HUES64 (cell line): Measurements from ENCODE around the gene CAMK2G.
"Not testable (repeated sequence)": the region's sequence is repeated elsewhere in the genome, so short reads cannot be mapped to it uniquely, and the experiment has no call there.

Source experiments
- H3K27ac ChIP-seq: 2 replicates; pipeline ENCODE4 v1.7.0; 2013; ENCODE audit warnings: low read depth, low read length, inconsistent platforms
- H3K27me3 ChIP-seq: 2 replicates; pipeline ENCODE4 v1.6.1; 2013; ENCODE audit warnings: mild to moderate bottlenecking, low read length; ENCODE audit not compliant: insufficient read depth
- H3K36me3 ChIP-seq: 2 replicates; pipeline ENCODE4 v1.6.1; 2013; ENCODE audit warnings: mild to moderate bottlenecking, low read length; ENCODE audit not compliant: insufficient read depth
- H3K4me1 ChIP-seq: 2 replicates; pipeline ENCODE4 v1.6.1; 2013; ENCODE audit warnings: mild to moderate bottlenecking, low read length, moderate library complexity; ENCODE audit not compliant: insufficient read depth
- H3K4me3 ChIP-seq: 2 replicates; pipeline ENCODE4 v1.5.1; 2013; ENCODE audit warnings: mild to moderate bottlenecking, low read length, moderate library complexity
- H3K9ac ChIP-seq: 2 replicates; pipeline ENCODE4 v1.6.1; 2013; ENCODE audit warnings: mild to moderate bottlenecking, low read depth, low read length
- H3K9me3 ChIP-seq: 2 replicates; pipeline ENCODE4 v1.6.1; 2013; ENCODE audit warnings: low read depth, low read length; ENCODE audit not compliant: insufficient read depth
- WGBS: fragments of 150-250, 120-280 bp; methylation state at CpG from one replicate; pipeline ENCODE4 v1.1.7; 2013; ENCODE audit warnings: missing lambda C conversion rate; 5-methylcytosine and 5-hydroxymethylcytosine counted together

CAMK2G gene

DNA sequence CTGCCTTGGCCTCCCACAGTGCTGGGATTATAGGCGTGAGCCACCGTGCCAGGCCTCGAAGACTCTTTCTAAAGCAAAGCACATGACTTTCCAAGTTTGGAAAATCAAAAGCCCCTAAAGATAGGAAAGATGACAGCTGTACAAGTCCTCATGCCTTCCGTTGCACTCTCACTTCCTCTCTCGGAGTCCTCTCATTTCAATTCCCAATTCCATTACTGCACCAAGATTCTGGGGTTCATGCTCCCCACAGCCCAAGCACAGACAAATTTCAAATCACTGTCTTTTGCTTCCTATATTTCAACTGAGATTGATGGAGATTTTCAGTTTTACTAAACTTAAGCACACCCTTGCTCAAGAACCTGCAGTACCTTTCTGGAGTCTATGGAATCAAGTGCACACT, 25.7 kb upstream of the CAMK2G start:
- Histone ChIP-seq H3K4me3 (no peak overlapping the region), H3K36me3 (no peaks in the 10 kb centered on the region), H3K27me3 (no peaks in the 10 kb centered on the region), H3K4me1 (peaks cover under 1% of the 10 kb centered on the region; the same call in 1 of the 2 replicates), H3K27ac (no peak overlapping the region), H3K9ac (no peak overlapping the region), H3K9me3 (no peaks in the 10 kb centered on the region)
- WGBS: 91% methylated on average over 5 of the region's 5 CpGs

DNA sequence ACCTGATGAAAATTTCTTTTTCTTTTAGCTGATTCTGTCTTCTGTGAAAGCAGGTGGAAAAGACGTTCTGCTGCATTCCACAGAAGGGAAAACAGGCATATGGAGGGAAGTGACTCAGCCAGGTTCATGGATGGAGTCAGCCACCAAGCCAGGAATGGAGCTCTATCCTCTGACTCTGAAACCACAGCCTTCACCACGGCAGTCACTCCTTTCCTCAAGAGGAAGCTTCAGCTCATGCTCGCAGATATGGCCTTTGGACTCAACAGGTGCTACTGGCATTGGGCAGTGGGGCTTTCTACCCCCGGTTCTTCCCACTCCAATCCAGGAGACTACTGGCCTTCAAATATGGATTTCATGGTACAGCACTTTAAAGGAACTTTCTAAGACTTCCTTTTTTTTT, 25.1 kb upstream of the CAMK2G start:
- Histone ChIP-seq H3K4me3 (no peak overlapping the region), H3K9ac (no peak overlapping the region), H3K4me1 (no peaks in the 10 kb centered on the region), H3K27ac (no peak overlapping the region), H3K27me3 (no peaks in the 10 kb centered on the region), H3K36me3 (no peaks in the 10 kb centered on the region), H3K9me3 (no peaks in the 10 kb centered on the region)
- WGBS: 80% methylated on average over 4 of the region's 4 CpGs

- Histone ChIP-seq H3K27me3 (no peaks in the 10 kb centered on the region), H3K36me3 (no peaks in the 10 kb centered on the region), H3K9me3 (no peaks in the 10 kb centered on the region), H3K4me3 (no peak overlapping the region), H3K4me1 (no peaks in the 10 kb centered on the region), H3K9ac (no peak overlapping the region), H3K27ac (no peak overlapping the region)
- WGBS: 87% methylated on average over 2 of the region's 2 CpGs
Observed at GRCh38 chr10:73898730-73899410, 24.5 kb upstream of the CAMK2G start.

DNA sequence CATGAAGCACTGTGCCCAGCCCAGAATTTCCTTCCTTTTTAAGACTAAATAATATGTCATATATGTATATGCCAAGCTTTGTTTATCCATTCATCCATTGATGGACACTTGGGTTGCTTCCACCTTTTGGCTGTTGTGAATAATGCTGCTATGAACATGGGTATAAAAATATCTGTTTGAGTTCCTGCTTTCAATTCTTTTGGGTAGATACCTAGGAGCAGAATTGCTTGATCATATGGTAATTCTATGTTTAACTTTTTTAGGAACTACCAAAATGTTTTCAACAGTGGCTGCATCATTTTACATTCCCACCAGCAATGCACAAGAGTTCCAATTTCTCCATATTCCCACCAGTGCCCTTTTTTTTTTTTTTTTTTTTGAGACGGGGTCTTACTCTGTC, 23.3 kb upstream of the CAMK2G start:
- Histone ChIP-seq H3K9ac (no peak overlapping the region), H3K4me3 (no peak overlapping the region), H3K9me3 (no peaks in the 10 kb centered on the region), H3K27me3 (no peaks in the 10 kb centered on the region), H3K36me3 (no peaks in the 10 kb centered on the region), H3K27ac (no peak overlapping the region), H3K4me1 (no peaks in the 10 kb centered on the region)
- 87% methylated on average over 1 of the region's 1 CpG for WGBS

- not testable (repeated sequence) for H3K27ac ChIP-seq, H3K9ac ChIP-seq, H3K36me3 ChIP-seq, H3K27me3 ChIP-seq, H3K4me3 ChIP-seq, H3K4me1 ChIP-seq, H3K9me3 ChIP-seq
- 95% methylated on average over 8 of the region's 9 CpGs for WGBS
Observed at GRCh38 chr10:73895381-73895780, 21.0 kb upstream of the CAMK2G start.

DNA sequence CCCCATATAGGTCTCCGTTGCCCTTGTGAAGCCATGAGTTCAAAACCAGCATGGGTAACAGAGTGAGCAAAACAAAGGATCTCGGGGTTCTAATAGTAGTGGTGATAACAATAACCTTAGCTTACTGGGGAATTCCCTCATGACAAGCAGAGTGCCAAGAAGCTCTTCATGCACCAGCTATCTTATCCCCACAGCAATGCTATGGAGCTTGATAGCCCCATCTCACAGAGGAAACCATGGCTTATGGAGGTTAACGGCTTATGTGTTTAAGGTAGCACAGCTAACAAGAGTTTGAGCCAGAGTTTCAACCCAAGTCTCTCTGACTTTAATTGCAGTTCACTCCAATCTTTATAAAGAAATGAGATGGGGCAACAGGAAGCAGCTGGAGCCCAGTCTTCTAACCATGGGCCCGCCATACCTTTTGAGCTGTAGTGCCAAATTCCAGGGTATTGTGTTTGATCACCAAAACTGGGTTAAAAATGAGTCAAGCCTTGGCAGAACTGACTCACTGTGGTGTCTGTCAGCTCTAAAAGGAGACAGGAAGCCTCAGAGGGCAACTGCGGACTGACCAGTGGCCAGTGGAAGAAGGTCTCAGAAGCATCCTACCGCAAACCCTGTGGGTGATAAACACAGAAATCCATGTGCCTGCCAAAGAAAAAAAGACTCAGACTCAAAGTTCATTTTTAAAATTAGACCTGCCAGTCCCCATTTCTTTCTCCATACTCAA, 20.1 kb upstream of the CAMK2G start:
- Histone ChIP-seq H3K9me3 (no peaks in the 10 kb centered on the region), H3K27me3 (no peaks in the 10 kb centered on the region), H3K4me1 (no peaks in the 10 kb centered on the region), H3K27ac (no peak overlapping the region), H3K4me3 (no peak overlapping the region), H3K9ac (no peak overlapping the region), H3K36me3 (no peaks in the 10 kb centered on the region)
- WGBS: 79% methylated on average over 6 of the region's 6 CpGs

GRCh38 chr10:73893426-73893825, 19.1 kb upstream of the CAMK2G start:
- Histone ChIP-seq H3K9me3 (no peaks in the 10 kb centered on the region), H3K4me3 (no peak overlapping the region), H3K36me3 (no peaks in the 10 kb centered on the region), H3K9ac (no peak overlapping the region), H3K27ac (no peak overlapping the region), H3K27me3 (no peaks in the 10 kb centered on the region), H3K4me1 (peaks cover 7% of the 10 kb centered on the region)
- 82% methylated on average over 8 of the region's 8 CpGs for WGBS

GRCh38 chr10:73892310-73893030, 18.1 kb upstream of the CAMK2G start:
- Histone ChIP-seq H3K27me3 (no peaks in the 10 kb centered on the region), H3K4me1 (peaks cover 9% of the 10 kb centered on the region), H3K27ac (no peak overlapping the region), H3K9ac (no peak overlapping the region), H3K9me3 (no peaks in the 10 kb centered on the region), H3K4me3 (no peak overlapping the region), H3K36me3 (no peaks in the 10 kb centered on the region)
- 71% methylated on average over 10 of the region's 10 CpGs for WGBS

GRCh38 chr10:73891540-73891939, 17.2 kb upstream of the CAMK2G start:
- H3K27ac ChIP-seq: no peak overlapping the region

DNA sequence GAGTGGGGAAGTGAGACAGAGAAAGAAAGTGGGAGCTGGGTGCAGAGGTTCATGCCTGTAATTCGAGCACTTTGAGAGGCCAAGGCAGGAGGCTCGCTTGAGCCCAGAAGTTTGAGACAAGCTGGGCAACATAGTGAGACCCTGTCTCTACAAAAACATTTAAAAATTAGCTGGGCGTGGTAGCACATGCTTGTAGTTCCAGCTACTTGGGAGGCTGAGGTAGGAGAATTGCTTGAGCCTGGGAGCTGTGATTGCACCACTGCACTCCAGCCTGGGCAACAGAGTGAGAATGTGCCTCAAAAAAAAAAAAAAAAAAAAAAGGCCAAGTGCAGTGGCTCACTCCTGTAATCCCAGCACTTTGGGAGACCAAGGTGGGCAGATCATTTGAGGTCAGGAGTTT, 16.5 kb upstream of the CAMK2G start:
- not testable (repeated sequence) for H3K9ac ChIP-seq, H3K27ac ChIP-seq, H3K4me3 ChIP-seq, H3K27me3 ChIP-seq, H3K36me3 ChIP-seq, H3K9me3 ChIP-seq
- peaks cover 20% of the 10 kb centered on the region for H3K4me1 ChIP-seq
- 61% methylated on average over 3 of the region's 3 CpGs for WGBS

More at GRCh38 chr10:73891540-73891939, 17.2 kb upstream of the CAMK2G start:
- peaks cover 16% of the 10 kb centered on the region for H3K4me1 ChIP-seq
- no peaks in the 10 kb centered on the region for H3K36me3 ChIP-seq
- 80% methylated on average over 5 of the region's 5 CpGs for WGBS
- H3K4me3 ChIP-seq: no peak overlapping the region
- H3K27me3 ChIP-seq: no peaks in the 10 kb centered on the region
- no peak overlapping the region for H3K9ac ChIP-seq
- no peaks in the 10 kb centered on the region for H3K9me3 ChIP-seq

DNA sequence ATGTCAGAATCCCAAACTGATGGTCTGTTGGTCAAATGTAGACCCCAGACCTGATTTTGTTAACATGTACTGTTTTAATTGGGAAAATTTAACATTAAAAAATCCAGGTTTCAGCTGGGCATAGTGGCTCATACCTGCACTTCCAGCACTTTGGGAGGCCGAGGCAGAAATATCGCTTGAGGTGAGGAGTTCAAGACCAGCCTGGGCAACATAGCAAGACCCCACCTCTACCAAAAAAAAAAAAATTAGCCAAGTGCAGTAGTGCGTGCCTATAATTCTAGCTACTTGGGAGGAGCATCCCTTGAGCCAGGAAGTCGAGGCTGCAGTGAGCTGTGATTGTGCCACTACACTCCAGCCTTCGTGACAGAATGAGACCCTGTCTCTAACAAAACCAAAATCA, 15.9 kb upstream of the CAMK2G start:
- no peaks in the 10 kb centered on the region for H3K27me3 ChIP-seq
- no peak overlapping the region for H3K9ac ChIP-seq
- H3K36me3 ChIP-seq: no peaks in the 10 kb centered on the region
- H3K4me1 ChIP-seq: peaks cover 20% of the 10 kb centered on the region
- no peaks in the 10 kb centered on the region for H3K9me3 ChIP-seq
- no peak overlapping the region for H3K27ac ChIP-seq
- H3K4me3 ChIP-seq: no peak overlapping the region
- 94% methylated on average over 5 of the region's 5 CpGs for WGBS
